ENCODE data around the gene OPALIN.
"Not testable (repeated sequence)": the region's sequence is repeated elsewhere in the genome, so short reads cannot be mapped to it uniquely, and the experiment has no call there.

The OPALIN gene

GRCh38 chr10:96338279-96338925, 20.4 kb downstream of the OPALIN start:
- no peak for DNase-seq (ENCODE audit: low spot score)

GRCh38 chr10:96337106-96337505, 21.7 kb downstream of the OPALIN start:
- DNase-seq (ENCODE audit: low spot score) = no peak

GRCh38 chr10:96334616-96335526, 23.9 kb downstream of the OPALIN start:
- no peak for DNase-seq (ENCODE audit: low spot score)

GRCh38 chr10:96333101-96333500, 25.7 kb downstream of the OPALIN start:
- no peak for DNase-seq (ENCODE audit: low spot score)

GRCh38 chr10:96327462-96327861, 31.3 kb downstream of the OPALIN start:
- DNase-seq (ENCODE audit: low spot score) = no peak

- DNase-seq (ENCODE audit: low spot score) = no peak
These were observed 33.0 kb downstream of the OPALIN start for GRCh38 chr10:96325719-96326373.

GRCh38 chr10:96324447-96324846, 34.4 kb downstream of the OPALIN start:
- no peak for DNase-seq (ENCODE audit: low spot score)

GRCh38 chr10:96322275-96322674, 36.5 kb downstream of the OPALIN start:
- no peak for DNase-seq (ENCODE audit: low spot score)

- no peak for DNase-seq (ENCODE audit: low spot score)
These were observed 37.0 kb downstream of the OPALIN start for GRCh38 chr10:96321822-96322221.

GRCh38 chr10:96319754-96320474, 38.9 kb downstream of the OPALIN start:
- DNase-seq (ENCODE audit: low spot score) = no peak

GRCh38 chr10:96317067-96317833, 41.6 kb downstream of the OPALIN start:
- DNase-seq (ENCODE audit: low spot score) = no peak

- no peak for DNase-seq (ENCODE audit: low spot score)
These were observed 45.5 kb downstream of the OPALIN start for GRCh38 chr10:96313344-96313743.

GRCh38 chr10:96311180-96311715, 47.6 kb downstream of the OPALIN start:
- DNase-seq (ENCODE audit: low spot score) = no peak

- DNase-seq (ENCODE audit: low spot score) = no peak
These were observed 48.5 kb downstream of the OPALIN start for GRCh38 chr10:96310321-96310669.

- DNase-seq (ENCODE audit: low spot score) = no peak
These were observed 49.0 kb downstream of the OPALIN start for GRCh38 chr10:96309628-96310320.

GRCh38 chr10:96308854-96309253, 49.9 kb downstream of the OPALIN start:
- not testable (repeated sequence) for DNase-seq (ENCODE audit: low spot score)

GRCh38 chr10:96306516-96306915, 52.3 kb downstream of the OPALIN start:
- no peak for DNase-seq (ENCODE audit: low spot score)

GRCh38 chr10:96305019-96305418, 53.8 kb downstream of the OPALIN start:
- DNase-seq (ENCODE audit: low spot score) = no peak

- no peak for DNase-seq (ENCODE audit: low spot score)
These were observed 54.6 kb downstream of the OPALIN start, which contains the start of gene DNTT for GRCh38 chr10:96304230-96304629. TSS of gene DNTT (plus strand) at chr10:96304434. CDS start at chr10:96304498, 64 bp downstream.

- DNase-seq (ENCODE audit: low spot score) = no peak
These were observed 57.2 kb downstream of the OPALIN start for GRCh38 chr10:96301616-96302015.

Measured in left forelimb (tissue), 1 donor.